ENCODE measurements around the gene RWDD4.

Gene RWDD4

GRCh38 chr4:183688216-183688615 is 29.2 kb upstream of the RWDD4 start:
- H3K4me3 ChIP-seq (ENCODE audit: low read depth, low read length) = no peak overlapping the region
- no peak for DNase-seq (ENCODE audit: low read depth)
- in situ Hi-C loops (cut with HindIII; ENCODE audit: low sequenced_read_pairs) = no loop called here
- TF ChIP-seq CTCF (IDR thresholded peaks at IDR 0.05; ENCODE audit: low read depth, low read length, missing control alignments) = no peak

GRCh38 chr4:183686461-183686860 is 27.5 kb upstream of the RWDD4 start:
- no peak for DNase-seq (ENCODE audit: low read depth)
- no peak overlapping the region for H3K4me3 ChIP-seq (ENCODE audit: low read depth, low read length)
- in situ Hi-C loops (cut with HindIII; ENCODE audit: low sequenced_read_pairs) = no loop called here
- TF ChIP-seq CTCF (IDR thresholded peaks at IDR 0.05; ENCODE audit: low read depth, low read length, missing control alignments) = no peak

- TF ChIP-seq CTCF (IDR thresholded peaks at IDR 0.05; ENCODE audit: low read depth, low read length, missing control alignments) = no peak
- DNase-seq (ENCODE audit: low read depth) = no peak
- in situ Hi-C loops (cut with HindIII; ENCODE audit: low sequenced_read_pairs) = no loop called here
- no peak overlapping the region for H3K4me3 ChIP-seq (ENCODE audit: low read depth, low read length)
Observed at GRCh38 chr4:183681119-183681518, 22.1 kb upstream of the RWDD4 start.

GRCh38 chr4:183675625-183676024 is 16.6 kb upstream of the RWDD4 start:
- no peak for TF ChIP-seq CTCF (IDR thresholded peaks at IDR 0.05; ENCODE audit: low read depth, low read length, missing control alignments)
- no peak overlapping the region for H3K4me3 ChIP-seq (ENCODE audit: low read depth, low read length)
- in situ Hi-C loops (cut with HindIII; ENCODE audit: low sequenced_read_pairs) = no loop called here
- DNase-seq (ENCODE audit: low read depth) = no peak

- in situ Hi-C loops (cut with HindIII; ENCODE audit: low sequenced_read_pairs) = no loop called here
- DNase-seq (ENCODE audit: low read depth) = no peak
- TF ChIP-seq CTCF (IDR thresholded peaks at IDR 0.05; ENCODE audit: low read depth, low read length, missing control alignments) = no peak
- no peak overlapping the region for H3K4me3 ChIP-seq (ENCODE audit: low read depth, low read length)
Observed at GRCh38 chr4:183674153-183674552, 15.2 kb upstream of the RWDD4 start.

- no peak overlapping the region for H3K4me3 ChIP-seq (ENCODE audit: low read depth, low read length)
- no peak for DNase-seq (ENCODE audit: low read depth)
- no peak for TF ChIP-seq CTCF (IDR thresholded peaks at IDR 0.05; ENCODE audit: low read depth, low read length, missing control alignments)
- in situ Hi-C loops (cut with HindIII; ENCODE audit: low sequenced_read_pairs) = no loop called here
Observed at GRCh38 chr4:183670960-183671555, 12.1 kb upstream of the RWDD4 start.
